ENCODE results near the gene ETV2.
A peak's percentile ranks its signal among the peaks of the same experiment; 100 is the strongest.
"Not testable (repeated sequence)": the region's sequence is repeated elsewhere in the genome, so short reads cannot be mapped to it uniquely, and the experiment has no call there.

Gene ETV2

DNA sequence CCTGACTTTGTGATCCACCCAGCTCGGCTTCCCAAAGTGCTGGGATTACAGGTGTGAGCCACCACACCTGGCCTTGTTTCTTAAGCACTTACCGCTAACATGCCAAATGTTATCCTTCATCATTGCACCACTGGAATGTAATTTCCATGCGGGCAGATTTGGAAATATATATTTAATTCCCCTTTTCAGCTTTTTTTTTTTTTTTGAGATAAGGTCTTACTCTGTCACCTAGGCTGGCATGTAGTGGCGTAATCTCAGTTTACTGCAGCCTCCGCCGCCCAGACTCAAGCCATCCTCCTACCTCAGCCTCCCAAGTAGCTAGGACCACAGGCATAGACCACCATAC, 20.4 kb downstream of the ETV2 start:
- no peak for DNase-seq

DNA sequence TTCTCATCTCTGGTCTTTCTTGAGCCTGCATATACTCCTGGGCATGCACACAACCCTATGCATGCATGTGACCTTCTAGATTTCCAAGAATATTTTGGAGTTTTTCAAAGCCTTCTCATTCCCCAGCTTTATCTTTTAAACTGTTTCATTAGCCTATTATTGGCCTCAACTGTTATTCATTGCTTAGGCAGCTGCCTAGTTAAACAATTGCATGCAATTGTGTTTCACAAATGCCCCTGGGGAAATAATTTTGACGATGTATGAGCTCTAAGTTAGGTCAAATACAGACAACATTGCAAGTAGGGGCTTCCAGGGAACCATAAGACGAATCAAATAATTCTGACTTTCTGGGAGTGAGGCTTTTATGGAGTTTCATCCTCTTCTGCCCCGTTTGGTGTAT, 22.4 kb downstream of the ETV2 start:
- DNase-seq: no peak

DNA sequence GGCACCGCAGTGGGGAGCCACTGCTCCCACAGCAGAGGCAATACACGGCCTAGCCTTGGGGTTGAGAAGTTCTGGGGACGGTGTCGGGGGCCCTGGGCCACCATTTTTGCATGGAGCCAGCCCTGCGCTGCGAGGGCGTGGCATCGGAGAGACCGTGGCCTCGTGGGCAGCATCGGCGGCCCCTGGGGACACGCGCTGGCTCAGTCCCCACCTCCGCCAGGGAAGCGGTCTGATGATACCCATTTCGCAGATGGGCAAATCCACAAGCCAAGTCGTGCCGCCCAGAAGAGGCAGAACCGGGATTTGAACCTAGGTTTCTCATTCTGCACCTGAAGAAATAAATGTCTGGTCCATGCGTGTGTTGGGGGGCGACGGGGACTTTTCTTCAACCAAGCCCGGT, 23.6 kb downstream of the ETV2 start:
- DNase-seq: no peak

DNA sequence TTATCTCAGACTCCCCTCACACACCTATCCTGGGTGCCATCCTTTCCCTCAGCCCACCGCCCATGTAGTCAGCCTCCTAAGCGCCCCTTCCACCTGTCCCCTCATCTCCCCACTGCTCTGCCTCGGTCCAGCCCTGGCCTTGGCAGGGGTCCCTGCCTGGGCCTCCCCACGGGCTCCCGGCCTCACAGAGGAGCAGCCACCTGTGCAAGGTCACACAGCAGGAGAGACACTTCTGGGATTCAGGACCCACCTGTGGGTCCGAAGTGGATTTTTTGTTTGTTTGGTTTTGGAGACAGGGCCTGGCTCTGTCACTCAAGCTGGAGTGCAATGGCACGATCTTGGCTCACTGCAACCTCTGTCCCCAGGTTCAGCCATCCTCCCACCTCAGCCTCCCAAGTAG, 24.1 kb downstream of the ETV2 start:
- DNase-seq: no peak

DNA sequence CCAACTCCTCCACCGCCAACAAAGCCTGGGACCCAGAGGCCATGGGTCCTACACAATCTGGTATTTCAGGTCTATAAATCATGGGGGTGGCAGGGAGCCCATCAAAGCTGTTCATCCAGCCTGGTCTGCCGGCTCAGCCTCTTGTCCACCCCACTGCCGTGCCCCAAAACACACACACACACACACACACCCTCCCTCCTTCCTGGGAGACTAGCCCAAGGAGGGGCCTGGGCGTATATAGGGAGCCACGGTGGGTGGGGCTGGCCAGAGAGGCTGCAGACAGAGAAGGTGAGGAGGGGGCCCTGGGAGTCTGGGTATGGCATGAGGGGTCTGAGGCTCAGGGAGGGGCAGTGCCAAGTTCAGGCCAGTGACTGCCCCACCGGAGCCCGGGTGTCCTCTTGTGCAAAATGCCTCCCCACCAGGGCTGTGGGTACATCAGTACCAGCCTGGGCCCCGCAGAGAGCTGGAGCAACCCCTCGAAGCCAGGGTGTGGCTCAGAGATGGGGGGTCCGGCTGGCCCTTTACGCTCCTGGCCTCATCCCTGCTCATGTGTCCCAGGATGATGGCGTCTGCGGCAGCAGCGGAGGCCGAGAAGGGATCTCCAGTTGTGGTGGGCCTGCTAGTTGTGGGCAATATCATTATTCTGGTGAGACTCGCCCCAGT, 24.8 kb downstream of the ETV2 start, which contains the start of gene UPK1A:
TSS of gene UPK1A (plus strand) at position 267 of the 663 bp plus-strand sequence. CDS start at position 563, 296 bp downstream.
- DNase-seq: no peak

DNA sequence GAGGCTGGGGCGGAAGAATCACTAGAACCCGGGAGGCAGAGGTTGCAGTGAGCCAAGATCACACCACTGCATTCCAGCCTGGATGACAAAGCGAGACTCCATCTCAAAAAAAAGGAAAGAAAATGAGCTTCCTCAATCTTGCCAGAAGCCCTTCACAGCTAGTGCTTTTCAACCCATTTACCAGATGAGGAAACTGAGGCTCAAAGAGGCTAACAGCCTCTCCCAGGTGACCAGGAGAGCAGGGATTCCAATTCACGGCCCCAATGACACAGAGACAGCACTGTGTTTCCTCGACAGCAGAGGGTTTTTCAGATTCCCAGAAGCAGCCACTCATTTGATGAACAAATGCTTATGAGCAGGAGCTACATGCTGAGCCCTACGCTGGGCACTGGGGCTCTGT, 28.0 kb downstream of the ETV2 start:
- no peak for DNase-seq

DNA sequence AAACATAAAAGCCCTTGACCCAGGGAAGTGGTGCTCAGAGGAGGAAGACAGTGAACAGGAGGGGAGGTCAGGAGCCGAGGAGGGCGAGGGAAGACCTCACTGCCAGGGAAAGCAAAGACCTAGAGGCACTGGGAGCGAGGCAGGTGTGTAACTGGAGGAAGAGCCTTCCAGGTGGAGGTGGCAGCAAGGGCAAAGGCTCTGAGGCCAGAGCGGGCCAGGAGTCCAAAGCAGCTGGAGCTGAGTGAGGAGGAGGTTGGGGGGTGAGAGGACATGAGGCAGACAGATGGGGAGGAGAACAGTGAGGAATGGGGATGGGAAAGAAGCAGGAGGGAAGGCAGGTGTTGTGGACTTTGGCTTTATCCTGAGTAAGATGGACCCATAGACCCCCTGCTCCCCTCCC, 28.4 kb downstream of the ETV2 start:
- DNase-seq: no peak

DNA sequence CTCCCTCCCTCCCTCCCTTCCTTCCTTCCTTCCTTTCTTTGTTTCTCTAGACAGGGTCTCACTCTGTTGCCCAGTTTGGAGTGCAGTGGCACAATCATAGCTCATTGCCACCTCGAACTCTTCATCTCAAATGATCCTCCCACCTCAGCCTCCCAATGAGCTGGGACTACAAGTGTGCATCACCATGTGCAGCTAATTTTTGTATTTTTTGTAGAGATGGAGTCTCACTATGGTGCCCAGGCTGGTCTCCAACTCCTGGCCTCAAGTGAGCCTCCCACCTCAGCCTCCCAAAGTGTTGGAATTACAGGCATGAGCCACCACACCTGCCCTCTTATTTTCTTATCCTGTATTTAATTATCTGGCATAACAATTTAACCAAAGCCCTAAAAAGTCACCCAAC, 29.1 kb downstream of the ETV2 start:
- no peak for DNase-seq

DNA sequence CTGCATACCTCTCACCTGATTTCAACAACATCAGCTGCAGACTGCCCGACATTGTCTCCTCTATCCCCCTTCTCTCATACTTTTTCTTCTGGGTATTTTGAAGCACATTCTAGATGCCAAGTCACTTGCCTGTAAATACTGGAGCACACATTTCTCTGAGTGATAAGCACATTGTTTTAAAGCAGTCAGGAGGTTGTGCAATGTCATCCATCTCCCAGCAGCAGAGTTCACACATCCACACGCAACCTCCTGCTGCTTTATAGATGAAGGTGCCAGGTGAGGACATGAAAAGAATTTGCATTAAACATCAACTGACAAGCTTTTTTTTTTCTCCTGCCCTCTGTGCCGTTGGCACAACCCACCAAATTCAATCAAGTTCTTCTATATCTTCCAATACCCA, 30.3 kb downstream of the ETV2 start:
- peak; percentile 88 for DNase-seq

DNA sequence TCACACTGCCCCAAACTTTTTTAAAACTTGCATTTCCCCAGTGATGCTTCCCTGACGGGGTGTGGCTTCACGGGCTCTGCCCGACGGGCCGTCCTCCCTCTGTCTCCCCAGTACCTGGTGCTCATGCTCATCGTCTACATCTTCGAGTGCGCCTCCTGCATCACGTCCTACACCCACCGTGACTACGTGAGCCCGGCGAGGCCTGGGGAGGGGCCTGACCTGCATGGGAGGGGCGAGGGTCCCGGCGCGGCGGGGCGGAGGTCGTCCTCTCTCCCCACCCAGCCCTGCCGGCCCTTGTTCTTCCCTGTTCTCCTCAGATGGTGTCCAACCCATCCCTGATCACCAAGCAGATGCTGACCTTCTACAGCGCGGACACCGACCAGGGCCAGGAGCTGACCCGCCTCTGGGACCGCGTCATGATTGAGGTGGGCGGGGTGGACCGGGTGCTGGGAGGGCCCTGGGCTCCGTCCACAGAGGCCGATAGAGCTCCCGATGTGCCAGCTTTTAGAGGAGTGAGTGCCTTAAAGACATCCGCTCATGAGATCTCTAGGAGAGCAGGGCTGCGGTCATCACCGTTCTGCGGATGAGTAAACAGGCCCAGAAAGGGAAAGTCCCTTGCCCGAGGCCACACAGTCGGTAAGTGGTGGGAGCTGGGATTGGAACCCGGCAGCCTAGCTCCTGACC, 31.7 kb downstream of the ETV2 start:
- DNase-seq: peak; percentile 66

DNA sequence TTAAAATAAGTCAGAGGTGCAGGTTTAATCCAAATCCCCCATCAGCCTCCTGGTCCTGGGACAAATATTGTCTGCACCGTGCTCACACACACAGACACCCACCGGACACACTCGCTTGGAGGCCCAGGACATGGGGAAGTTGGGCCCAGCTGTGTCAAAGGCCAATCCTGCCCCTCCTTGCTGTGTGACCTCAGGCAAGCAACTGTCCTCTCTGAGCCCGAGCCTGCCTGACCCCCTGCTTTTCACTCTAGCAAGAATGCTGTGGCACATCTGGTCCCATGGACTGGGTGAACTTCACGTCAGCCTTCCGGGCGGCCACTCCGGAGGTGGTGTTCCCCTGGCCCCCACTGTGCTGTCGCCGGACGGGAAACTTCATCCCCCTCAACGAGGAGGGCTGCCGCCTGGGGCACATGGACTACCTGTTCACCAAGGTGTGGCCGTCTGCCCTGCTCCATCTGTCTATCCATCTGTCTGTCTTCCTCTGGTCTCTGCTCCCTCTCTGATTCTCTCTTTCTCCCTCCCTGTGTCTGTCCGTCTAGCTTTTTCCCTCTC, 34.1 kb downstream of the ETV2 start:
- DNase-seq: no peak

DNA sequence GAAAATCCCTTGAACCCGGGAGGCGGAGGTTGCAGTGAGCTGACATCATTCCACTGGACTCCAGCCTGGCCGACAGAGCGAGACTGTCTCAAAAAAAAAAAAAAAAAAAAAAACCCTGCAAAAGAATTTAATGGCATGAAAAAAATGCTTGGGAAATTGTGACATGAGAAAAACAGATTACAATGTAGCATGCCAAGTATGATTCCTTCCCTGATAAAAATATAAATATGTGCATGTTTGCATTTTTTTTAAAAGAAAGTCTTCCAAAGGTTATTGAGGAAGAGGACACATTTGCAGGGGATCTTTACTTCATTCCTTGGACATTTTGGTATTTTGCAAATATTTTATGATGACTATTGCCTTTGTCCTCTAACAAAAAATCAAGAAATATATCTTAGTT, 48.3 kb downstream of the ETV2 start:
- DNase-seq: no peak

DNA sequence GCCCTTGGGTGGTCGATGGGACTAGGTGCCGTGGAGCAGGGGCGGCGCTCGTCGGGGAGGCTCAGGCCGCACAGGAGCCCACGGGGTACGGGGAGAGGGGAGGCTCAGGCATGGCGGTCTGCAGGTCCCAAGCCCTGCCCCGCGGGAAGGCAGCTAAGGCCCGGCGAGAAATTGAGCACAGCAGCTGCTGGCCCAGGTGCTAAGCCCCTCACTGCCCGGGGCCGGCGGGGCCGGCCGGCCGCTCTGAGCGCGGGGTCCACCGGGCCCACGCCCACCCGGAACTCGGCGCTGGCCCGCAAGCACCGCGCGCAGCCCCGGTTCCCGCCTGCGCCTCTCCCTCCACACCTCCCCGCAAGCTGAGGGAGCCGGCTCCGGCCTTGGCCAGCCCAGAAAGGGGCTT, 49.6 kb downstream of the ETV2 start:
- not testable (repeated sequence) for DNase-seq

DNA sequence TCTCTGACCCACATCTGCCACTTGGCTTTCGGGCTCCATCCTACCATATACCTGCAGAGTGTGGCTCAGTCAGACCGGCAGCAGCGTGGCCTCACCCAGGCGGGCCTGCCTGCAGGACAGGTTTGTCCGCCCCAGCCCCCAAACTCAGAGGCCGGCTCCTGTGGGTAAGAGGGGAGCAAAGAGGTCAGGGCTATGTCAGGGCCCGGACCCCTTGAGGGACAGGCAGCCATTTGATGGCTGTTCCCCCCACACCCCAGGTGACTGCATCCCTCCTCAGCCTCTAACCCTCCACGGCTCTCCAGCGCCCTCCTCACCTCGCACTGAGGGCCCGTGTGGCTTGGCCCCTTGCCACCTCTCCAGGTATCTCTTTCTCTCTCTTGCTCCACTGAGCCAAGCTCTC, 50.5 kb downstream of the ETV2 start:
- no peak for DNase-seq

DNA sequence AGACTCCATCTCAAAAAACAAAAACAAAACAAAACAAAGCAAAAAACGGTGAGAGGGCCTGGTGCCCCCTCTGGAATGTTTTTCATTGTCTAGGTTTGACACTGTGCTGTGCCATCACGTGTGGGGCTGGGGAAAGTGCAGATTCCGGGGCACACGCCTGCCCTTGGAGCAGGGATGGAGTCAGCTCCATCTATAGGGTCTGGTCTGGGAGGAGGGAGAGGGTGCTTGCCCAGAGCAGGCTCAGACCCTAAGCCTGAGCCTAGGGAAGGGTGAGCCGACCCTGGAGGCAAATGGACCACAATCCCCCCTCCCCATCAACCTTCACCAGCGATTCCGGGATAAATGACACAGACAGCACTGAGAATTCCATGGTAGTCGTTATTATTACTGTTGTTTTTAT, 51.9 kb downstream of the ETV2 start:
- no peak for DNase-seq

DNA sequence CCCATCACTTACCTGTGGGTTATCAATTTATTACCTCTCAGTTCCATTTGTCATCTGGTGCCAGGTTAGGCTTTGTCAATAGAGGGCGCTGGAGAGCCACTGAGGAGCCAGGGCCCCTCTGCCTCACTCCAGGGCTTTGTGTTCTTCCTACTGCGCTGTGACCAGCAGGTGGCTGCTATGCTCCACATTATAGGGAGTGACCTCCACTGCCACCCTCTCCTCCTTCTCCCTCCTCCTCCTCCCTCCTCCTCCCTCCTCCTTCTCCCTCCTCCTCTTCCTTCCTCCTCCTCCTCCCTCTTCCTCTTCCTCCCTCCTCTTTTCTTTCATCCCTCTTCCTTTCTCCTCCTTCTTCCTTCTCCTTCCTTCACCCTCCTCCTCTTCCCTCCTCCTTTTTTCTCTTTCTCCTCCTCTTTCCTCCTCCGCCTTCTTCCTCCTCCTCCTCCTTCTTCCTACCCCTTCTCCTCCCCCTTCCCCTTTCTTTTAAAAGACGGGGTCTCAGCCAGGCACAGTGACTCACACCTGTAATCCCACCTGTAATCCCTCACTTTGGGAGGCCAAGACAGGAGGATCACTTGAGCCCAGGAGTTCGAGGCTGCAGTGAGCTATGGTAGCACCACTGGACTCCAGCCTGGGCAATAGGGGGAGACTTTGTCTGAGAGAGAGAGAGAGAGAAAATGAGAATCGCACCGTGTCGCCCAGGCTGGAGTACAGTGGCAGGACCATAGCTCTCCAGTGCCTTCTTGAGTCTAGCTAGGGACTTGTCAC, 52.5 kb downstream of the ETV2 start:
- DNase-seq: peak; percentile 97

Measured in hematopoietic multipotent progenitor cell treated with erythropoietin and hydrocortisone succinate and interleukin-3 and kit ligand, for 6 days (in vitro differentiated cells).